ENCODE data around the gene SLC39A5.
"Not testable (repeated sequence)": the region's sequence is repeated elsewhere in the genome, so short reads cannot be mapped to it uniquely, and the experiment has no call there.

SLC39A5 gene

GRCh38 chr12:56229916-56230431 lies at the start of gene SLC39A5:
Gene SLC39A5 (plus strand): TSS chr12:56230051. CDS start chr12:56231275, 1,224 bp downstream.
- DNase-seq (ENCODE audit: low read depth in 2 of 2) = no peak

GRCh38 chr12:56186957-56187356 lies 42.9 kb upstream of the SLC39A5 start:
- DNase-seq (ENCODE audit: low read depth in 2 of 2) = no peak

GRCh38 chr12:56188131-56188777 lies 41.6 kb upstream of the SLC39A5 start:
- DNase-seq (ENCODE audit: low read depth in 2 of 2) = no peak

- no peak for DNase-seq (ENCODE audit: low read depth in 2 of 2)
These were observed 41.1 kb upstream of the SLC39A5 start for GRCh38 chr12:56188778-56189098.

GRCh38 chr12:56189099-56189917 lies 40.5 kb upstream of the SLC39A5 start, which contains the start of gene SMARCC2:
Gene SMARCC2 (minus strand): TSS chr12:56189483. CDS start chr12:56189461, 22 bp downstream.
- peak; percentile 58 to 71 for DNase-seq (ENCODE audit: low read depth in 2 of 2)

- DNase-seq (ENCODE audit: low read depth in 2 of 2) = peak; percentile 56 to 57
These were observed 39.7 kb upstream of the SLC39A5 start for GRCh38 chr12:56189918-56190694.

GRCh38 chr12:56190695-56191155 lies 39.1 kb upstream of the SLC39A5 start:
- DNase-seq (ENCODE audit: low read depth in 2 of 2) = no peak

GRCh38 chr12:56192582-56192981 lies 37.3 kb upstream of the SLC39A5 start:
- no peak for DNase-seq (ENCODE audit: low read depth in 2 of 2)

GRCh38 chr12:56193025-56193578 lies 36.7 kb upstream of the SLC39A5 start:
- peak in 1 of 2 donors; percentile 57 for DNase-seq (ENCODE audit: low read depth in 2 of 2)

- not testable (repeated sequence) for DNase-seq (ENCODE audit: low read depth in 2 of 2)
These were observed 32.9 kb upstream of the SLC39A5 start for GRCh38 chr12:56196818-56197550.

GRCh38 chr12:56197921-56198635 lies 31.8 kb upstream of the SLC39A5 start:
- no peak for DNase-seq (ENCODE audit: low read depth in 2 of 2)

GRCh38 chr12:56198836-56199235 lies 31.0 kb upstream of the SLC39A5 start:
- no peak for DNase-seq (ENCODE audit: low read depth in 2 of 2)

GRCh38 chr12:56202366-56202765 lies 27.5 kb upstream of the SLC39A5 start:
- DNase-seq (ENCODE audit: low read depth in 2 of 2) = no peak

- no peak for DNase-seq (ENCODE audit: low read depth in 2 of 2)
These were observed 27.0 kb upstream of the SLC39A5 start for GRCh38 chr12:56202838-56203237.

GRCh38 chr12:56204275-56204674 lies 25.6 kb upstream of the SLC39A5 start:
- no peak for DNase-seq (ENCODE audit: low read depth in 2 of 2)

- DNase-seq (ENCODE audit: low read depth in 2 of 2) = no peak
These were observed 24.4 kb upstream of the SLC39A5 start for GRCh38 chr12:56205445-56205844.

GRCh38 chr12:56206452-56207166 lies 23.2 kb upstream of the SLC39A5 start:
- no peak for DNase-seq (ENCODE audit: low read depth in 2 of 2)

GRCh38 chr12:56208006-56208405 lies 21.8 kb upstream of the SLC39A5 start:
- DNase-seq (ENCODE audit: low read depth in 2 of 2) = no peak

GRCh38 chr12:56212361-56212760 lies 17.5 kb upstream of the SLC39A5 start:
- DNase-seq (ENCODE audit: low read depth in 2 of 2) = no peak

- no peak for DNase-seq (ENCODE audit: low read depth in 2 of 2)
These were observed 16.0 kb upstream of the SLC39A5 start for GRCh38 chr12:56213878-56214277.
